Activated CD8-positive, alpha-beta memory T cell treated with anti-CD3 and anti-CD28 coated beads, Interleukin-2, amount 50 U/mL, for 24 hours (primary cell): ENCODE measurements around the gene HINT3.
A peak's percentile ranks its signal among the peaks of the same experiment; 100 is the strongest.
"Not testable (repeated sequence)": the region's sequence is repeated elsewhere in the genome, so short reads cannot be mapped to it uniquely, and the experiment has no call there.

Experiments used
- DNase-seq: peaks from one replicate; pipeline ENCODE4 v3.0.0-alpha.2; 2020; ENCODE audit errors: extremely low read depth

The HINT3 gene

DNA sequence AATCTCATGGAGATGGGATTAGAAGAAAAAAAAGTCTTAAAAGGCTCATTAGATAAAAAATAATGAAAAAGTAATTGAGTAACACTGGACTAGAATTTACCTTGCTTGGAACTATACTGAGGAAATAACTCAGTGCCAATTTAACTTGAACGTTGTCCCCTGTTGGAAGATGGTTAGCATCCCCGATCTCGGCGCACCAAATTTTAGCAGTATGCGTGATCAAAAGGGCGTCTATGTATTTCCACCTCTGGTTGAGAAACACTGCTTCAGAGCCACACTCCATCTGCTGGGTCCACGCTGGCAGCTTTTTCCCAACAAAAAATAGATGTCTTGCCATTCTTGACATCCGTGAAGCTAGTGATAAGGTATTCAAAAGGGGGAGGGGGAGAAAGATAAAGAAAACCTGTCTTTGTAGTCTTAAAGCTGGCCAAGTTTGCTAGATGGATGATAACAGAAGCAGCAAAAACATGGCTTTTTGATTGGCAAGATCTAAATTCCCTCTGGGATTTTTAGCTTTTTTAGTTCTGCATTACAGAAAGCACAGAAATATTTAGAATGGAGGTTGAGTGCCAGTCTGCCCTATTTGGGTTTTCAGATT, 6.4 kb downstream of the HINT3 start:
- no peak for DNase-seq

DNA sequence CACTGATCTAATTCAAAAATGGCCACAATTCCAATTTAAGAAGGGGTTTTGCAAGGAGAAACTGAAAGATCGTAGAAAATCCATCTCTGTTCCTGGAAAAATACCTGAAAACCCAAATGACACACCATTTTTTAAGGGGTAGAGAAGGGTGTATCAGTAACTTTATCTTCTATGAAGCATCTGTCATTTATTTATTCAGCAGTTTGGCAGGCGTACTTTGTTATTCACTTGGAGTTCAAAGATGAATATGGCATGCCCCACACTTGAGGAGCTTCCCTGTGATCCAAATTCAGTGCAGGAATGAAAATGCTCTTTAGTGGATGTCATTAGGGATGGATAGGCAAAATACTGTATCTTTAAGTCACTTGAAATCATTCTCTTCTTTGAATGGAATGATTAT, 7.2 kb downstream of the HINT3 start:
- DNase-seq, result no peak

DNA sequence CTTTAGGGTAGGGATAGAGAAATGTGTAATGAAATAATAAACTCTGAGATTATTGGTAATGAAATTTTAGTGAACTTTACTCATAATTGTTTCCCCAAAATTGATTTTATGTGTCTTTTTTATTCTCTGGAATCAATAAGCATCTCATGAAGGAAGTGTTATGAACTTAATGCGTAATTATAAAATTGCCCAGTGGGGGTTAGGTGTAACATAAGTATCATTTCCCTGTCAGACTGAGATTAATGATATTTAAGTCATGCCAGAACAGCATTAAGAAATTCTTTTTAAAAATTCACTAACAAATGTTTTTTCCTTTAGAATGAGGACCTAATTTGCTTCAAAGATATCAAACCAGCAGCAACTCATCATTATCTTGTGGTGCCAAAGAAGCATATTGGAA, 10.0 kb downstream of the HINT3 start:
- DNase-seq, result no peak

DNA sequence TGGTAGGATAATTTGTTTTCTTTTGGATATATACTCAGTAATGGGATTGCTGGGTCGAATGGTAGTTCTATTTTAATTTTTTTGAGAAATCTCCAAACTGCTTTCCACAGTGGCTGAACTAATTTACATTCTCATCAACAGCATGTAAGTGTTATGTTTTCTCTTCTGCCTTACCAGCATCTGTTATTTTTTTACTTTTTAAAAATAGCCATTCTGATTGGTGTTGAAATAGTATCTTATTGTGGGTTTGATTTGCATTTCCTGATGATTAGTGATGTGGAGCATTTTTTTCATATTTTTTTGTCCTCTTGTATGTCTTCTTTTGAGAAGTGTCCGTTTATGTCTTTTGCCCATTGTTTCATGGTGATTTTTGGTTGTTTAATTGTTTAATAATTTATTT, 11.9 kb downstream of the HINT3 start:
- DNase-seq, result no peak

DNA sequence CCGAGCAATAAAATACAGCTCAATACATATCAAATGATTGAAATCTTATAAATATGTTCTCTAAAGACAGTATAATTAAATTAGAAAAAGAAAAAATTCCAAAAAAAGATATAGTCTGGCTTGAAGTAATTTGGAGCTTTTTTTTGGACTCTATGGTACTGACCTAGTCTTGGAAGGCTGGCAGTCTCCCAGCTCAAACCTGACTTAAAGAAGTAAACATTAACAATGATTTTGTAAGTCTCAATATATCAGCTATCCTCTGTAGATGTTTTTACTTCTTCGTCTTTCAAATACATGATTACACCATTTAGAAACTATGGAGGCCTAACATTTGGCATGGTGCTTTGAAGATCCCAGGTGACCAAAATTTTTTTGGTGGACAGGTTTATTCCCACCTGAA, 14.2 kb downstream of the HINT3 start:
- no peak for DNase-seq

DNA sequence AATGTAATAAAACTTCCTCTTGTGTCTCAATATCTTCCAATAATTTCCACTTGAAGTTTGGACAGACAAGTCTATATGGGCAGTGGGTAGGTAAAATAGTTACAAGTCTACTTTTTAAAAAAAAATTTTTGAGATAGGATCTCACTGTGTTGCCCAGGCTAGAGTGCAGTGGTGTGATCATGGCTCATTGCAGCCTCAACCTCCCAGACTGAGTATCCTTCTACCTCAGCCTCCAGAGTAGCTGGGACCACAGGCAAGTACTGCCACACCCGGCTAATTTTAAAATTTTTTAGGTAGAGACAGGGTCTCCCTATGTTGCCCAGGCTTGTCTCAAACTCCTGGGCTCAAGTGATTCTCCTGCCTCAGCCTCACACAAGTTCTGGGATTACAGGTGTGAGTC, 15.9 kb downstream of the HINT3 start:
- DNase-seq, result not testable (repeated sequence)

DNA sequence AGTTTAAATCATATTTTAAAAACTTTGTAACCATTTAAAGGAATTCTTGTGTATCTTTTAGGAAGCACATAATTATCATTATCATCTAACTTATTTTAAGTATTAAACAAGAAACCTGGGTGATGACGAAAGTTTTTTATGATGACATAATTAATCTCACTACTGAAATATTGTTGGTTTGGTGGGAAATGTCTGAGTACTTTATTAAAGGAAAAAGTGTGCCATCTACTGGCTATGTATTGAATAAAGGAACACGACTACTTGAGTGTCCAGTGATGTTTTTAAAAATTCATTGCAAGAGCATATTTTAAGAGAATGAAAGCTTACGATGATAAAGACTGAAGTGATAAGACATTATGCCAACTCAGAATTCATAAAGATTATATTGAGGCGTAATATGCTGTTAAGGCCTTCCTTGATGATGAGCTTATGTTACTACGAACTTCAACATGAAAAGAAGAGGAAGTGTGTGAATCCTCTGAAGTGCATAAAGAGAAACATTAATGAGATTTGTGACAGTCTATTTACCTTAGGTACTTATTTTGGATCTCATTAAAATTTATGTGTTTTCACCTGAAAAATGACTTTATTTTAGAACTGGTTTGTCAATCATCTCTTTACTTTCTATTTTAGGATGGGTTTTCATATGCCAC, 17.8 kb downstream of the HINT3 start:
- no peak for DNase-seq

DNA sequence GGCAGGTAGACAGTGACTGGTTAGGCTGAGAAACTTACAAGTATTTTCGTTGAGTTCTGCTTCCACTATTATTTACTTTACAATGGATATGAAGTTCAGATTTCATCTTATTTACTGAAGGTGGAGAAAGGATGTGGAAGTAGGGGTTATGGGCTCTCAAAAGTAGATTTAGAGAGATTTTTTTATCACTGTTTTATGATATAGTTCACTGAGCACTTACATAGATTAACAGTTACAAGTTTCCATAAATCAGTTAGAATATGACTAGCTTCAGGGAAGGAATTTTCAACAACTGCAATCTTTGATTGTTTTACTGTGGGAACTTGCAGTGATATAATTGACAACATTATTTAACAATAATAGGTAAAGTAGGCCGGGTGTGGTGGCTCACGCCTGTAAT, 22.5 kb downstream of the HINT3 start:
- no peak for DNase-seq

DNA sequence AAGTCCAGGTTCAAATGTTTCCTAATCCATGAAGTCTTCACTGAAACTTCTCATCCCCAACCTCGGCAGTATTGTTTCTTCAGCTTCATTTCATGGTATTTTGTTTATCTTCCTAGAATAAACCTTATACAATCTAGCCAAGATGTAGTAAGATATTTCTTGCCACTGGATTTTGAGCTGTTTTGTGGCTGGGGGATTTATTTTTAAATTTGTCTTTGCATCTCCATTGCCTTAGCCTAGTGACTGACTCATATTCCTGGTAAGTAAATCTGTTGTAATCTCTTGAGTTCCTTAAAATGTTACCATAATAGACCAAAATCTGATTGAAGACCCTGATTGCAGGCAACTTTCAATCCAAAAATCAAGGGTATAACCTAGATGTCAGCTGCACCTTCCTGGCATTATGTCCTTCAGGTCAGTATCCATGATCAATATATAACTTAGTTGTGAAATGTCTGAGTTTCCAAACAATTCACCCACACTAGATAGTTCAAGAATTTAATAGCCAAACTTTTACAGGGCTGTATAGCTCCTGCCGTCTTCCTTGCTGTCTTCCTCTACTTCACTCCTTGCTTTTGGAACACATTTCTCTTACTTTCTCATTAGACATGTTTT, 25.1 kb downstream of the HINT3 start:
- DNase-seq, result no peak

DNA sequence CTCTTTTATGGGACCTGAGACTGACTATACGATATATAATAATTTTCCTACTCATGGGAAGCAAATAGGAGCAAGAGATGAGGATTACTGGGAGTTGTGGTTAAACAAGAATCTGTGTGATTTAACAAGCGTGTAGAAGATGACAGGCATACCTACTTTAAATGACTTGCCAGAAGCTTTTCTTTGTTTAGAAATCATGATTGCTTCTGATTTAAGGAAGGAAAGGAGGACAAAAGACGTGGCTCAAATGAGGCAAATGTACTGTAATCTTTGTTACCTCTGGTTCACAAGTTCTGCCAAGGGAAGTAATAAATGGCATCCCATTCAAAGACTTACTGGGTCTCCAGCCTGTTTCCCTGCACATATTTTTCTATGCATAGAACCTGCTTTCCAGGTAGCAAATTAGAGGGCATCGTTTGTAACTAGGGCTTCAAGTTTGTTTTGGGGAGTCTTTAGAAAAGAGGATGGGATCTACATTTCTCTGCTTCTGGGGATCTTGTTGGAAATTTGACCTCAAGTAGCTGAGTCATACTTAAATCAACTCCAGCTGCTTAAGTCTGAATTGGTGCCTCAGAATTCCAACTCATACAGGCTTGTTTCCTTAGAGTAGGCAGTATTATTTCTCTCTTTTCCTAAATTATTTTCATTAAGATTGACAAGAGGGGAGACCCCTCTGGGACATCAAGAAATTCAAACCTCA, 26.8 kb downstream of the HINT3 start:
- DNase-seq, result no peak

DNA sequence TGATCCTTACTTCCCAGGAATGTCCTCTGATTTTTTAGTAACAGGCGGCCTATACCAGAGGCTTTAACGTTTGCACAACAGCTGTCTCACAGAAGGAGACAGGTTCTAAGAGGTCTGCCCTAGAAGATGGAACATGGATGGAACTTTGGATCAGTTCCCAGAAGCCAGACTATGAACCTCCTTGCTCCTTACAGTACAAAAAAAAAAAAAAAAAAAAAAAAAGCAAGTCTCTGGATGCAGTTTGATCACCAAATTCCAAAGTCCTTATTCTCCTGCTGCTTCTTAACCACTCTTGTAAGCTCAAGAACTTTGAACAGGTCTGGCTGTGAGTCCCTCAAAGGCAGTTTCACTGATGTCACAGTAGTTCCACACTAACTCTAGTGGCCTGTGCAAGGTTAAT, 27.7 kb downstream of the HINT3 start:
- no peak for DNase-seq

DNA sequence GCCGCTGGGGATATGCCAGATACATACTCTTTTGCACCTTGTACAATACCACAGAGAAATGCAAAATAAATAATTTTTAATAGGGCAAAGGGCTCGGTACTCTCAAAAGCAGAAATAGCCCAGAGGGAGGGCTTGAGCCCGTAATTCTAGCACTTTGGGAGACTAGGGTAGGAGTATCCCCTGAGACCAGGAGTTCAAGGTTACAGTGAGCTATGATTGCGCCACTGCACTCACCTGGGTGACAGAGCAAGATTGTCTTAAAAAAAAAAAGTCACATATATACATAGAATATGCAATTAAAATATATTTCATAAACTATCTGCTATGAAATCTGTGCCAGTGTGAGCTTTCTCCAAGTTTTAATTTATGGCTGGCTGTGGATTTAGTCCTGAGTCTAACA, 29.0 kb downstream of the HINT3 start:
- DNase-seq, result no peak

DNA sequence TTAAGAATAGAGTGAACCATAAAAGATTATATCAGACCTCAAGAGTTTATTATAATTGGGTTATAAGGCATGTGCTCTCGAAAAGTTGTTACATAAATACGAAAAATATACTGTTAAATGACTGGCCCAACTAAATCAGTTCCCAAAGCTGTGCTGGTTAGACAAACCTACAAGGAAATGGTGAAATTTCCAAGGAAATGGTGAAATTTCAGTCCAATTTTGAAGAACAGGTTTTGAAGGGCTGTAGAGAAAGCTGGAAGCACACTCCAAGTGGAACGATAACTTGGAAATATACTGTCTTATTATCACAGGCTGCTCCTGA, 29.4 kb downstream of the HINT3 start:
- no peak for DNase-seq

DNA sequence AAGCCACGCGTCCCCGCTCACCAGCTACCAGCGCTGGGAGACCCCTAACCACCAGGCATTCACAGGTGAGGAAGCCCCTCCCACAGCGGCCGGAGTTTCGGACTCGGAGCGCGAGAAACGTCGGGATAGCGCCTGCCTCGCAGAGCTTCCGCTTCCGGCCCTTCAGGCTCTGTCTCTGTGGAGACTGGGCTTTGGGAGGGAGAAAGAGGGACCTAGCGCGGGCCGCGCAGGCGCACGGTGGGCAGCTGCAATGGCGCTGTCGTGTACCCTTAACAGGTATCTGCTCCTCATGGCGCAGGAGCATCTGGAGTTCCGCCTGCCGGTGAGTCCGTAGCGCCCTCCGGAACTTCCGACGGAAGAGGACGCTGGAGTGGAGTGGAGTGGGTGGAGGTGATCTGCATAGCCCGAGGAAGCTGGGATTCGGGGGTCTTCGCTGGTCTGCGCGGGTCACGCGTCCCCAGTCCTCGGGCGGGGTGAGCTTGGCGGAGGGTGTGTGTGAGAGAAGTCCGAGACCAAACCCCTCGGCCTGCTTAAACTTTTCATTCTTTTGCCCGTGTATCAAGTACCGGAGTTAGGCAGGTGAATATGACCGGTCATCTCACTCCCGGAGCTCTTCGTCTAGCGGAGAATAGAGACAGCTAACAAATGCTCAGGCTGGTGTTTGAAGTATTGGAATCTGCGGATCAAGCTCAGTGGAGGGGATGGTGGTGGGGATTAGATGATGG, 29.9 kb downstream of the HINT3 start, which contains the start of gene TRMT11:
Gene TRMT11, plus strand, starts transcription at position 240 of the 725 bp plus-strand sequence. Its CDS starts 11 bp downstream, at position 251.
- peak; percentile 59 for DNase-seq

DNA sequence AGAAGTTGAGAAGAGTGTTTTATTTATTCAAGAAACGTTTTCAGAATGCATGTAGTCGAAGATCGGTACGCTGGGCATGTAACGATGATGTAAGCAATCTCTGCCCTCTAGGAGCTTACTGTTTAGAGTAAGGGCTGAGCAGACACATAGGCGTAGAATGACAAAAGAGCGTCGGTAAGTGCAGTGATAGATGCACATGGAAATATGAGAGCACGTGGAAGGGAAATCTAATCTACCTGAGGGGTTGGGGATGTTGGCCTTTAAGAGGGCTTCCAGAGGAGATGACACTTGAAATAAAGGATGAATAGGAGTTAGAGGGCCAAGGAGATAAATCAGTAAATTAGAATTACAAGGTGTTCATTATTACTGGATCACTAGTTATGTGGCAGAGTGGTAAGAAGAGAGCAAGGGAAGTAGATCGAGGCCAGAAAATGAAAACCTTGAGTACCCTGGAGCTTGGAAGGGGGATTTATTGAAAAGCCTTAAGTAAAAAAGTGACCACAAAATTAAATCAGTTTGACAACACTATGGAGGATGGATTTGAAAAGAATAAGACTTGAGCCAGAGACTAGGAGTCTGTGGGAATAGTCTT, 30.6 kb downstream of the HINT3 start:
- DNase-seq, result no peak

DNA sequence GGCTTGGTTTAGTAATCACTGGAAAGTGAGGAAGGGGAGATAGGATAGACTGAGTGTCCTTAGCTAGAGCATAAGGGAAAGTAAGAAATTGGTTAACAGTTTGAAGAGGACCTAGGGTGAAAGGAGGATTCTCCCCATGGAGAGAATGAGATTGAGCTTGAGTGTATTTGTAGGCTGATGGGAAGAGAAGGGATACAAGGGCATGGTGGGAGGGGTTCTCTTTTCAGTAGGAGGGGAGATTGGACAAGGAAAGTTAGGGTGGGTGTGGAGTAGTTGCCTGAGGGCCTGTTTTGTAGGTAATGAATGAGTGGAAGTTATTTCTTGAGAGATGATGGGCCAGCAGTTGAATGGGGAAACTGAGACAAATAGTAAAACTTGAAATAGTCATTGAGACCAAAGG, 31.7 kb downstream of the HINT3 start:
- no peak for DNase-seq

DNA sequence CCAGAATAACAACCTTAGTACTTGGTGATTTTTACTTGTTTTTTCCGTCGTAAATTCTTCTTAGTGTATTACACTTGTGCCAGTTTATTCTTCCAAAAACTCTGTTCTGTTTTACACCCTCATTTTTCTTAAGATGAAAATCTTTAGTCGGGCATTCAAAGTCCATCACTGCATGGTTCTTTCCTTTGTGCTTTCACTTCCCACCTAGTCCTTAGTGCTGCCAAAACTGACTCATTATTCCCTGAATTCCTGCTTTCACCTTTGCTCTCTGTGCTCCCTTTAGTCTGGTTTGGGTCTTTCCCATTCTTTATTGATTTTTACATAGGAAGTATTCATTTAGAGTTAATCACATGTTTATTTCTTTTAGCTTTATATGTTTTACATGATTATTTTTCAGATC, 33.1 kb downstream of the HINT3 start:
- no peak for DNase-seq

DNA sequence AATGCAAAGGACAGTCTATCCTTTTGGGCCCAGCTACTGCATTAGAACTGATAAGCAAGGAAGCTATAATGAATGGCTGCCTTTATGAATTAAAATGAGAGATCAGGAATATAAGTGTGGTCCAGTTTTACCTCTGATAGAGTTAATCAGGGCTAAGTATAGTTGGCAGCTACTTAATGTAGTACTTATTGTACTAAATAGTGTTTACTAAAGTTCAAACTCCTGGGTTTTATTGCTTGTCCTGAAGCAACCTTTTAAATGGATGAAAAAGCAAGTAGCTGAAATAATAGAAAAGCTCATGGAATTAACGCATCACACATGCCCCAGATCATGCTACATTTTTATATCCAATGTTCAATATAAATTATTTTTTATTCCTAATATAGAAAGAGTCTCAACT, 35.1 kb downstream of the HINT3 start:
- no peak for DNase-seq

DNA sequence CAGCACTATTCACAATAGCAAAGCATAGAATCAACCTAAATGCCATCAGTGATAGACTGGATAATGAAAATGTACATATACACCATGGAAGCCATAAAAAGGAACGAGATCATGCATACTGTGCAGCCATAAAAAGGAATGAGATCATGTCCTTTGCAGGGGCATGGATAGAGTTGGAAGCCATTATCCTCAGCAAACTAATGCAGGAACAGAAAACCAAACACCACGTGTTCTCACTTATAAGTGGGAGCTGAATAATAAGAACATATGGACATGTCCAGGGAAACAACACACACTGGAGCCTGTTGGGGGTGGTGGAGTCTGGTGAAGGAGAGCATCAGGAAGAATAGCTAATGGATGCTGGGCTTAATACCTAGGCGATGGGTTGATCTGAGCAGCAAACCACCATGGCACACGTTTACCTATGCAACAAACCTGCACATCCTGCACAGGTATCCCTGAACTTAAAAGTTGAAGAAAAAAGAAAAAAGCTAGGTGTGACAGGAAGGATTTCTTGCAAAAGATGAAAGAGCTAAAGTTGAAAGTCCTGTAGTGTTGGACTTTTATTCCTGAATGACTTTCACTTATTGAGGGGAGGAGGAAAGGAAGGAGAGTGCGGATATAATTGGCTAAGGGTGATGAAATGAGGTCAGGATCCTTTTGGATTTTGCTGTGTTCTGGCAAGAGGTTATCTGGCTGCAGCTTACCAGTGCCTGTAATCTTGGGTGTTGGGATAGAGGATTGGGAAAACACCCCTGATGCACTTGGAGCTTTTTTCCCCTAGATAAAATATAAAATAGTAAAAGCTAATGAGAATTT, 38.3 kb downstream of the HINT3 start:
- no peak for DNase-seq

DNA sequence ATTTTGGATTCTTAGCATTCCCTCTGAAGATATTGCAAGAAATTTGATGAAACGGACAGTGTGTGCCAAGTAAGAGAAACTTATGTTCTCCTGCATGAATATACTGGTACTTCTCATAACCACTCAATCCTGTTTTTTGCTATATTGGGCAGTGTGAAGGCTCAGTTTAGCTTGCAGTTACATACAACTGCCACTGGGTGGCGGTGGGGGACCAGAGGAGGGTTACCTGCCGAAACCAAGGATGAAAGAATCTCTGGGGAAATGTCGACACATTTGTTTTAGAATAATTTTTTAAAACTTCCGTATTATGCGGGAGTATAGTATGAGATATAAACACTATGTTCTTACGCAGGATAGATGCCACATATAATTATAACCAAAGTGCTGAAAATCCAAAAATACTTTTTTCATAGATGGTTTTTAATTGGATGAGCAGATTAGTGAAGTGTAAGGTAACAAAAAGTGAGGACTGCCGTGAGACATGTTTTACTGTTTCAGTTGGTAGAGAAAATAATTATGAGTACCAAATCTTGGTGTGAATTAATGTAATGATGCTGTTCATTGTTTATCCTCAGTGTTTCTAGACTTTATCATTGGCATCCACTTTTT, 39.5 kb downstream of the HINT3 start:
- peak; percentile 24 for DNase-seq
